ENCODE data around the gene JARID2.
"Not testable (repeated sequence)": the region's sequence is repeated elsewhere in the genome, so short reads cannot be mapped to it uniquely, and the experiment has no call there.

JARID2 gene

DNA sequence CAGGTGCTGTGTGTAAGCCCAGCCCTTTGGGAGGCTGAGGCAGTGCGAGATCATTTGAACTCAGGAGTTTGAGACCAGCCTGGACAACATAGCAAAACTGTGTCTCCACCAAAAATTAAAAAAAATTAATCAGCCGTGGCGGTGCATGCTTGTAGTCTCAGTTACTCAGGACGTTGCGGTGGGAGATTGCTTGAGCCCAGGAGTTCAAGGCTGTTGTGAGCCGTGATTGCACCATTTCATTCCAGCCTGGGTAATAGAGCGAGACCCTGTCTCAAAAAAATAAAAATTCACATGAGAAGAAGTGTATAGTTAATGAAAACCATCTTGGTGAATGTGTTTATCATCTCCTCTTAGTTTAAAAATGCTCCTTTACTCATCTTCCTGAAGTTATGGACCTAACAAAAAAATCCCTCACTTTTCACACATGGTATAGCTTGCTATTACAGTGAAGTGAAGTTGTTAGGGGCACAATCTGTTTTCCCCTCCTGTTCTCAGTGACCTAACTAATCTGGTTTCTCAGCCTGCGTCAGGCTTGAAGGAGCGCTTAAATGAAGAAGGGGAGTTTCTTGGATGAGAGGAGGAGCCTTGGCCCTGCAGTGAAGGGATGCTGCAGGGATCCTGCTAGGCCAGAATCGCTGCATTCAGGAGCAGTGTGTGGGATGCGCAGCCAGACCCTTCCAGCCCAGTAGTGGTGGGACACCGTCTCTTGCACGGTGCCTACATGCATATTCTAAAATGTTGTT, 45.3 kb downstream of the JARID2 start:
- no peak for DNase-seq

GRCh38 chr6:15292721-15293302, 46.9 kb downstream of the JARID2 start:
- DNase-seq, result no peak

- DNase-seq, result no peak
Observed at GRCh38 chr6:15293674-15294073, 47.8 kb downstream of the JARID2 start.

- no peak for DNase-seq
Observed at GRCh38 chr6:15294504-15294903, 48.6 kb downstream of the JARID2 start.

GRCh38 chr6:15296249-15296648, 50.4 kb downstream of the JARID2 start:
- no peak for DNase-seq

GRCh38 chr6:15296735-15297134, 50.9 kb downstream of the JARID2 start:
- DNase-seq, result no peak

GRCh38 chr6:15297167-15297566, 51.3 kb downstream of the JARID2 start:
- not testable (repeated sequence) for DNase-seq

DNA sequence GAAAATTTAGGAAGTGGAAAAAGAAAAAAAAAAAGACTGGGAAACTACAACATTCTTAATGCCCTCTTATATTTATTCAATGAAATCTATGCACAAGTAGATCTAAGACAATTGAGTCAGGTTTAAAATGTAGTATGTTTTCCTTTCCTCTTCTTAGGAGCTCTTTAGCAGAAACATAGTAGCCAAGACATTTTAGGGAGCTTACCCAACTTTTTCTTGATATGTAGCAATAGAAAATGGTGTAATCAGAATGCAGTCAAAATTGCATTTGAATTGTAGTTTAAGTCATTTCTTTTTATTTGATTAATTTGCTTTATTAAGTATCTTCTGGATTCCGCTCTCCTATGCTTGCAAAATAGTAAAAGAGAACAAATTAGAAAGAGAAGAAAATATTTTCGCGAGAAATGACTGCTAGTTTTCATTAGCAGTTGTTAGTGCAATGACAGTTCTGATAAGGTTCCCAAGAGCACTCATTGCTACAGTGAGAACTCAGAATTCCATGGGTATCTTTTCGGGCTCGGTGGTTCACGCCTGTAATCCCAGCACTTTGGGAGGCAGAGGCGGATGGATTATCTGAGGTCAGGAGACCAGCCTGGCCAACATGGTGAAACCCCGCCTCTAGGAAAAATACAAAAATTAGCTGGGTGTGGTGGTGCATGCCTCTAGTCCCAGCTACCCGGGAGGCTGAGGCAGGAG, 52.2 kb downstream of the JARID2 start:
- no peak for DNase-seq

GRCh38 chr6:15299430-15300131, 53.7 kb downstream of the JARID2 start:
- peak; percentile 57 for DNase-seq

DNA sequence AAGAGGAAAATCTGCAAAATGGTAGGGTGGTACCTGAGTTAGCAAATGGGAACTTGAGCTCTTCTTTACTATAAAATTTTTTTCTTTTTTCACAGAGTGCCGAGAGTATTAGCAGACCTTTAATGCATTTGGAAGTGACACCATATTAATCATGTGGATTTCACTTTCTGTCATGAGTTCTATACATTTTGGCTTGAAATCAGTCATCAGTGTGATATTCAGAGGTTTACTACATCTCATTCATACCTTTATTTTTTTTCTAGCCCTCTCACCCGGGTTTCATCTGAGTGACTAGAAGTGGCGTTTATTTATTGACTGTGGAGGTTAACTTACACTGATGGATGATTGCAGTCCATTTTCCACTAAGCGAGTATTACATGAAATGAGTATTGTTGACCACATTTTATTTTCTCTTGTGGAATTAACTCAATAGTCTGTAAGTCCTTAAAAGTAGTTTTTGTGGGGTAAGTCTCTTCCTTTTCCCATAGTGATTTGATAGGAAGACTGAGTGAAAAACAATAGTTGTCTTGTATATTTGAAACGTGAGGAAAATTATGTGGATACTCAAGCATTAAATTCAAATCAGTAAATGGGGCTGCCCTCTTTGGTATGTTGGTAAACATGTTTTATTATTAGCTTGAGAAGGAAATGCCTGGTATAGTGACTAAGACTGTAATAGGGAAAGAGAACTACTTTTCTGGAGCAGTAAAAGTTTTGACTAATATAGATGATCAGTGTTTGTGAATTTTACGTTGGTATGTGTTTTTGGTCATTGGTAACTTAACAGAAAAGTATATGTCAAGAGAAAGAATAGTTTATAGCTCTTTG, 55.5 kb downstream of the JARID2 start:
- DNase-seq, result no peak

DNA sequence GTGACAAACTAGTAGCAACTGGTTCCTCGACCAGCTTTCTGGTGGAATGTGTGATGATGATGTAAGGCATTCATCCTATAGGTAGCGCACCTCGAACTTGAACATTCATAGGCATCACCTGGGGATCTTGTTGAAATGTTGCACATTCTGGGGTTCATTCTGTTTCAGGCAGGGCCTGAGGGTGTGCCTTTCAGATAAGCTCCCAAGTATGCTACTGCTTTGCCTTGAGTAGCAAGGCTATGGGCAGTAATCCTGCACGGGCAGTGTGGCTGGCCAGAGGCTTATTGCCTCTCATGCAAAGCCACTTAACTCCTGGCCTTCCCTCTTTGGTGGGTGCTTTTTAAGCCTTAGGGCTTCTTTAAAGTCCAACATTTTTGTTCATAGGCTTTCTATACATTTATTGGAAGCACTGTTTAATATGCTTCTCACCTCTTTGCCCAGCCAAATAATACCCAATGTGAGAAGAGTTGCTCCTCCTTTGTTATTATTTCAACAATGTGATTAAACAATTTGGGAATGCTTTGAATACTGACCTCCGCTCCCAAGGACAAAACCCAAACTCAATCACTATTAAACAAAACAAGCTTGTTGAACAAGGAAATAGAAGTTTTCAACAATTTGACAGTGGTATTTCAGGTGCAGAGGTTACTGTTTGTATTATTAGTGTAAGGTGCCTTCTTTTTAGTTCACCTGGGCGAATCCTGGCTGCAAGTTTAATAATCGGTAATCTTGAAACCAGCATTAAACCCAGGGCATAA, 57.5 kb downstream of the JARID2 start:
- DNase-seq, result no peak

DNA sequence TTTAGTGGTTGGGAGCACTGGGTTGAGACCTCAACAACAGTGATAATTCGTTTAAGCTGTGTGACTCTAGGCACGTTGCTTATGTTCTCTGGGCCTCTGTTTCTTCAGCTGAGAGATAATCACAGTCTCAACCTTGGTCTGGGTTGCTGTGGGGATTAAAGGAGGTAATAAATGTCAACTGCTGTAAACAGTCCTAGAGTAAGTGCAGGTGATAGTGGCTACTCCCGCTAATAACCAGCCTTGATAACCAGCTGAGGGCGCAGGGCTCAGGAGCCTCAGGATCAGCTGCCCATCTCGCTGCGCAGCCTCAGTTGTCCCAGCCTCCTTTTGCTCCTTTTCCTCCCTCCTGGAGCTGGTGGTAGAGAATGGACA, 58.0 kb downstream of the JARID2 start:
- no peak for DNase-seq

DNA sequence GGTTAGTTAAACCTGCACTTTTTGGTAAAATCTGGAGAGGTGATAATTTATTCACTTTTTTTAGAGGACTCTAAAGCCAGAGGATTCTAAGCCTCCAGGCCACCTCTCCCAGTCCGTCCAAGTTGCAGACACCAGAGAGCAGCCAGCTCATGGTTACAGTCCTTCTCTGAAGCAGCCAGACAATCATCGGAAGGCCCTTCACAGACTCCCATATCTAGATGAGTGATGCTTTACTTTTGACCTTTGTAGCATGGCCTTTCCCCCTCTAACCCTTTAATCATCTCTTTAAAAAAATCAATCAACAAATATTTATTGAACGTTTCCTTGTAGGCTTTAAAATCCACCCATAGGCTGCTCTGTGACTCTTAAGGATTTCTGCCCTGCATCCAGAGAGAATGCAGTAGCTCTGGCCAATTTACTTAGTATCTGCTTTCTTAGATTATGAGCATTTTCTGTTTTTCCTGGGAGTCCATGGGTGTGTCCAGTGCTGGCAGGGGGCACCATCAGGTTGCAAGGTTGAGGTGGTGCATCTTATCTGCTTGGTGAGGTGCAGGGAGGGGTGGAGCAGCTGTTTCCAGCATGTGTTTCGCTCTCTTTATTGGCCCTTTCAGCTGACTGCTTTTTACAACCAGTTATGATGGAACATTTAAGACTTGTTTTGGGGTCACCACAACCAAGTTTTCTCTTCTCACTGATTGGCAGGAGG, 58.6 kb downstream of the JARID2 start:
- DNase-seq, result no peak

- no peak for DNase-seq
Observed at GRCh38 chr6:15305496-15305895, 59.6 kb downstream of the JARID2 start.

GRCh38 chr6:15305909-15306308, 60.0 kb downstream of the JARID2 start:
- no peak for DNase-seq

DNA sequence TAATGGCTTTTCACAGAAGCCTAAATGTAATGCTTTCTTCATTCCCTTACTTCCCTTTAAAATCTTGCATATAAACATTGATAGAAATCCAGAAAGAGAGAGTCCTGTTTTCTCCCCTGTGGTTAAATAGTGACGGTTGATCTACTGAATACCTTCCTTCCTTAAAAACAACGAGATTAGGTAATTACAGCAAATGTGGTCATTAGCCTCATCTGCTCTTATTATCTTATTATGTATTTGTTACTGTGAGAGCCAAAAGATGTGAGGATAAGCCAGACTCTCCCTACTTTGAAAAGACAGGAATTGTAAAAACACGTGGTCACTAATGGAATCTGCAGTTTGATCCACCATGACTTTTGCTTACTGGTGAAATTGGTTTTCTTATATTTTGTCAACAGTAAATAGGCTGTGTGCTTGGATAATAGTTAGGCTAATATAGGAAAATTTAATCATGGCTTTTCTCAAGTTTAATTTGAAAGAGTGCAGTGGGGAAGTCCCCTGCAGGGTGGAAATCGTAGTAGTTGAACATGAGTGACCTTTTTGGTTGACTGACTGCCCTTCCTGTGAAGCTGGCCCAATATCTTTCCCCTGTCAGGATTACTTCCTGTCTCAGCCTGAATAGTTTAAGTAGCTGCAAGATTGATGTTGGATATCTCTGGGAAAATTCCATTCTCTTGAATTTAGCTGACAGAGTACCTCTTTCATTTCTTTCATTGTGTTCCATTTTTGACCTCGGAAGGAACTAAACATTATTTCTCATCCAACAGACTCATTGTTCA, 62.8 kb downstream of the JARID2 start:
- no peak for DNase-seq

- no peak for DNase-seq
Observed at GRCh38 chr6:15309611-15310283, 63.9 kb downstream of the JARID2 start.

GRCh38 chr6:15310680-15311079, 64.8 kb downstream of the JARID2 start:
- DNase-seq, result no peak

- DNase-seq, result no peak
Observed at GRCh38 chr6:15312500-15312899, 66.6 kb downstream of the JARID2 start.

DNA sequence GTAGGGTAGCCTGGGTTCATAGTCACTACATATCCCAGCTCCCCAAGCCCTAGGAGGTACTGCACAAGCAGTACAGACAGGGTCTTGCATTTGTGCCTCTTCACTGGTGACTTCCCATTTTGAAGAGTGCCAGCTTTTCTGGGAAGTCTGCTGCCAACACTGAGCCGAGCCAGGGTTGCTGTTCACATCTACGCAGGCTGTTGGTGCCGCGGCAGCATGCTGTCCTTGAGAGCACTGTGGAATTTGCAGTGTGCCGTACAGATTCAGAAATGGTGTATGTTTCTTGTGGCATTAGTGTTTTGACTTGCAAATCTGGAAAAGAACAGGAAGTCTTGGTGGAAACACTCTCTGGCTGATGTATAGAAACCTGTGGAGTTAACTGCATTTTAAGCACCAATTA, 67.5 kb downstream of the JARID2 start:
- no peak for DNase-seq
